Sigmoid colon (tissue), 4 donors: Measurements from ENCODE around the gene PPDPF.

ENCODE experiments used
- CTCF ChIP-seq, 4 experiments: fragments of 450-650 bp in 3 of 4; fragments of 200-600 bp in 1 of 4; IDR thresholded peaks; one replicate each; pipeline ENCODE4 v1.5.1; 2016 to 2019; ENCODE audit warnings: antibody characterized with exemption in 4 of 4, mild to moderate bottlenecking in 3 of 4, moderate library complexity in 2 of 4
- EP300 ChIP-seq, 4 donors: sonication (generic); formaldehyde crosslinking; IDR thresholded peaks; one replicate each; pipeline ENCODE4 v1.6.1; 2017; ENCODE audit warnings: antibody characterized with exemption in 4 of 4
- POLR2A ChIP-seq, 2 donors: fragments of 450-650 bp; IDR thresholded peaks; one replicate each; pipeline ENCODE4 v1.6.1; 2016; ENCODE audit warnings: antibody characterized with exemption in 2 of 2, mild to moderate bottlenecking in 2 of 2, moderate library complexity in 2 of 2

GRCh38 chr20:63501818-63502670, 18.5 kb upstream of the PPDPF start:
- TF ChIP-seq CTCF (IDR thresholded peaks at IDR 0.05) (no peak), POLR2A (IDR thresholded peaks at IDR 0.05) (no peak), EP300 (IDR thresholded peaks at IDR 0.05) (no peak)
